Left renal cortex interstitium (tissue), 4 donors: ENCODE data around the gene HINT1. TPM values are rescaled to one million over a fixed set of nuclear protein-coding genes. Genes with fewer than 3 reads are reported as not detected.
A peak's percentile ranks its signal among the peaks of the same experiment; 100 is the strongest.
"Not testable (repeated sequence)": the region's sequence is repeated elsewhere in the genome, so short reads cannot be mapped to it uniquely, and the experiment has no call there.

Experiments used
- DNase-seq, 4 donors: peaks; one replicate each; pipeline ENCODE4 v3.0.0-alpha.2; 2013; ENCODE audit warnings: low read depth in 4 of 4, low spot score in 2 of 4, missing footprints in 1 of 4
- polyA plus RNA-seq, 4 donors: library from polyadenylated mRNA; unstranded; fragments of 120-200 nt; gene quantifications; one replicate each; pipeline ENCODE4 v1.2.1, GENCODE V29; 2013; ENCODE audit not compliant: insufficient read length in 4 of 4

The HINT1 gene
- polyA plus RNA-seq, 4 donors: 336 to 478 (median 423) TPM

DNA sequence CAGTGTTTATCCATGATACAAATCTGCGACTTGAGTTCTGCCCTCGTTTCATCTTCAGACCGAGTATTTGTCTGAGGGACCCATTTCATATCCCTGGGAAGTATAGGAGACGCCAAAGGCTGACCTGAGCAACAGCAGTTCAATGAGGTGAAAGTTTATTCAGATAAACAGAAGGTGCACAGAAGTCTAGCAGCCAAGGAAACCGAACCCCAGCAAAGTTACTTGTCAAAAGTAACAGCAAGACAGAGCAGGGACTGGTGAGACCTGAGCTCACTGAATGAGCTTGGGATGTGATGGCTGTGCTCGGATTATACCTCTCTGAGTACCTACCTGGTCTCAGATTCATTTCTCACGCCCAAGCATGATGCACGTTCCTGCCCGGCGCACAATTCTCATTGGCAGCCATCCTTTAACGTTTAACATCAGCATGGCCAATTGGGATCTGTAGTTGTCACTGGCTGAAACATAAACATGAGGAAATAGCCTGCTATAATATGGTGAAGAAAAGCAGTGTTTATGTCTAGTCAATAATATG is 6.3 kb upstream of the HINT1 start:
- no peak for DNase-seq

DNA sequence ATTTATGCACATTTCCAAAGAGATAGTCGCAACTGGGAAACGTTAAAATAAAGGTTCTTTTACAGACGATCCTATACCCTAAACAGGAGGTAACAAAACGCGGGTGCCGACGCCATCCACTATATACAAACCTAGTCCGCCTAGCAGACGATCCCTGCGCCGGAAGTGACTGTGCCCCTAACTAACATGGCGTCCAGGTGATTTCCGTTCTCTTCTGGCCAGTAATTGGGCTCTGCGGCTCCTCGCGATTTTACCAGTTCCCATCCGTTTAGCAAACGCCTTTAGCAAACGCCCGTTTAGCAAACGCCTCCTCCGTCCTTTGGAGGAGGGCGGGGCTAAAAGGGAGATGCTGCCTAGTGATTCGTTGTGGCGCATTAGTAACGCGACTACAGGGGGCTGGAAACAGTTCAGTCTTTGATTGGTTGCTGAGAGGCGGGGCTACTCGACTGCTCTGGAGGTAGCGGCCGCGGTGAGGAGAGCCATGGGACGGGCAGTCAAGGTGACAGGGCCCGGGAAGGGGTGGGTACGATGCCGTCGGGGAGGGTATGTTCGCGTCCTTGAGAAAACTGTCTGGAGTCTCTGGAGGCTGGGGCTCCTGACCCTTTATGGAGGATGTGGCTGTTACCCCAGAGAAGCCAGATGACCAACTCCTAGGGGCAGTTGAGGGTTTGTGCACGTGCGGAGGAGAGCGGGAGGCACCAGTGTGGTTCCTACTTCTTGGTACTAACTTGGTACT is 5.7 kb upstream of the HINT1 start, which contains the start of gene LYRM7:
LYRM7 (plus strand) TSS at position 405 of the 736 bp plus-strand sequence; CDS start at position 482, 77 bp downstream.
- DNase-seq: peak; percentile 93 to 100 (median 96)

DNA sequence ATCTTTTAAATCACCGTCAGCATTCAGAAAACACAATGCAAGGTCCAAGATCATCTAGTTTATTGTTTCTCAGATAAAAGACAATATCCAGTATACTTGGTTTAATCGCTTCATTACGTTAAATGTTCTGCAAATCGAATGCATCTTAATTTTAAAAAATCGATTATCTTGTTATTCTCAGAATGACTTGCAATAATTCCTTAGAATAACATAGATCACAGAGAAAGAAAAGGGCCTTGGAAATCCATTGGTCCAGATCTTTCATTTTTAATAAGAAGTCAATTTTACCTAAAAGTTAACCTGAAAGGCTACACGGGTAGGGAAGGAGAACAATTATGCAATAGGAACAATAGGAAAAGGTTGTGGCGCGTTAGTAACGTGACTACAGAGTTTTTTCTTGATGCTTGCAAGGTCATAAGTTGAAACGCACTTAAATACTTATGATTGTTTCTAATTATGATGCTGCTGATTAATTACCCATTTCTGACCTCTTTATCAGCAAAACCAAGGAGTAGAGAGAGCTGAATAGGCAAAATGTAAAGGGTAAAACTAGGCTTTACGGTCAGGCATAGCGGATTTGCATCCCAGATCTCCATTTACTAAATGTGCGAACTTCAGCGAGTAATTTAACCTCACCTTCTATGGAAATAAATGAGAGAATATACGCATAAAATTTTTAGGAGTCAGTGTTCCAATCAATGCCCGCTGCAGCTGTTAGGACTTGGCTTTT is 4.9 kb upstream of the HINT1 start:
- DNase-seq: no peak

DNA sequence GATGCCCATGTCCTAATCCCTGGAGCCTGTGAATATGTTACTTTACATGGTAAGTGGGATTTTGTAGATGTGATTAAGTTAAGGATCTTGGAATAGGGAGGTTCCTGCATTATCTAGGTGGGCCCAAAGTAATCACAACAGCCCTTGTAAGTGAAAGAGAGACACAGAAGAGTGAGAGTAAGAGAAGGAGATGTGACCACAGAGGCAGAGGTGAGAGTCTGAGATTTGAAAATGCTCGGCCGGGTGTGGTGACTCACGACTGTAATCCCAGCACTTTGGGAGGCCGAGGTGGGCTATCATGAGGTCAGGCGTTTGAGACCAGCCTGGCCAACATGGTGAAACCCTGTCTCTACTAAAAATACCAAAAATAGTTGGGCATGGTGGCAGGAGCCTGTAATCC is 2.6 kb upstream of the HINT1 start:
- DNase-seq: no peak

DNA sequence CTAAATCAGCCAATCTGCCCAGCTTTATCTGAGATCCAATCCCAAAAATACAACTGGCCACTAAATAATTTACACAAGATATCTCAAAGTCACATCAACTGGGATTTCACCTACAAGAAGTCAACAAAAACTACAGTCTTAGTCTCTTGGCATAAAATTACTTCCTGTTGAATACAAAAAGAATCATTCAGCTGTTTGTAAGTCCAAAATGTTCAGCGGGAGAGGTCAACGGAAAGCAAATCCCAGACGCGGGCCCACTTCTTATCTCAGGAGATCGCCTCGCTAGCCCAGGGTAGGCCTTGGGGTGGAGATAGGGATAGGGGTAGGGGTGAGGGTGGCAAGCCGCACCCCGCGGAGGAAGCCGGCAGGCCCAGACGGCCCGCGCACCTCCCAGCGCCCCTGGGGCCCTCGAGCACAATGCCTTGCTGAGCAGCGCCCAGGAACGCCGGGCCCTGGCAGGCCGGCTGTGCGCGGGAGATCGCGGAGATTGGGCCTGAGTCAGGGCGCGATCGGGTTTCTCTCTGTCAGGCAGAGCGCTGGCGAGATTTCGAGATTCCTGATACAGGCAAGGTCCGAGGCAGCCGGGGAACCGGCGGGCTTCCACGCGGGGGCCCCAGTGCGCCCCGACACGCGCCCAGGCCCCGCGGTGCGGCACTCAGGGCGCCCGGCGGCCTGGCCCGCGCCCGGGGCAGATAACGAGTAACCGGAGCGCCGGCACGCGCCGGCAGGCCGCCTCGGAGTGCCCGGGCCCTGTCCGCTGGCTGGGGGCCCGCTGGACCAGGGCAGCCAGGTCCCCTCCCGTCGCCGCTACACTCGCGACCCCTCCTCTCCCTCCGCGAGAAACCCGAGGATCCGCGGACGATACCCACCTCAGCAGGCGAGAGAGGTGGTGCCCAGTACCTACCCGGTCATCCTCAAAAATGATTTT is 601 bp downstream of the HINT1 start:
- peak in 3 of 4 donors; percentile 36 to 69 (median 42) for DNase-seq

DNA sequence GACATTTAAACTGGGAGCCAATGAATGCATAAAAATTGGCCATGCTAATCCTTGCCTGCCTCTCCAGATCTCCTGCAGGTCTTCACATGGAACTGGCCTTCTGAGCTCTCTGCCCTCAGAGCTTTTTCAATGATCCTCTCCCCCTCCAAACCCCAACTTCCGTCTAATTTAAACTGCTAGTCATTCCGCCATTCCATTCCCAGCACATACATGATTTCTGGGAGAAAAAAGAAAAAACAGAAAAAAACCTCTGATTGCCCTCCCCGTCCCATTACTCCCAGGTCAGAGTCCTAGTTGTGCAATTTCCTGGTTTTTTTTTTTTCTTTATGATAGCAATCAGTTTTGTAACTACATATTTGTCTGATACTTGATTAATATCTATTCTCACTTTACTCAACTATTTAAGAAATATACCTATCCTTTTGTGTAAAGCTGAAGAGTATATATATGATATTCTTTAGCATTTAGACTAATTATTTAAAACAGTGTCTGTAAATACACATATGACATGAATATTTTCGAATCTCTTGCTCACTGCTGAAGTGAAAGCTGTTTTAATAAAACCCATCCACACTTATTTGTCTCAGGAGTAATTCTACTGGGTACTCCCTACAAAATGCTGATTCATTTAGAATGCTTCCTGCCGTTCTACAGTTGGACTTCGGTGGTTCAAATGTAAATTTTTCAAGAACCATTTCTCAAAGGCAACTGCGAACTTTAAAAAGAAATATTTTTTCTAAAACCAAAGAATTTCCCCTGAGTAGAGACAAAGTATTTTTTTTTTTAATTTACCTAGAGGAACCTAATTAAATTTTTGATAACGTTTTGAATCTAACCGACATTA is 1.6 kb downstream of the HINT1 start:
- no peak for DNase-seq

DNA sequence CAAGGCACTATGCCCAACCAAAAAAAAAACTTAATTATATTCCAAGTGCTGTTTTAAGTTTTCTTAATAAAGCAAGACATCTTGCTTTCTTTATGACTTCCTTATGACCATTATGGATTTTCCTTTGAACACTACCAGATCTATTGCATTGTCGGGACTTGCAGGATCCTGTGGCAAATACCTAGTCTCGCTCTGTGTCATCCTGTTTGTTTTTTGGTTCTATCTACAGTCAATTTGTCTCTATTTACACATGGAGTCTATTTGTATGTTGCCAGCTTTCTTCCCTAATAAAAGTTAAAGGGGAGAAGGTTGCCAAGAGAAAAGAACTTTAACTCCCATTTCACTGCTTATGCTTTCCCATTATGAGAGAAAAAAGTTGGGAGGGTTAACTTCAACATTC is 4.9 kb downstream of the HINT1 start:
- DNase-seq: no peak

DNA sequence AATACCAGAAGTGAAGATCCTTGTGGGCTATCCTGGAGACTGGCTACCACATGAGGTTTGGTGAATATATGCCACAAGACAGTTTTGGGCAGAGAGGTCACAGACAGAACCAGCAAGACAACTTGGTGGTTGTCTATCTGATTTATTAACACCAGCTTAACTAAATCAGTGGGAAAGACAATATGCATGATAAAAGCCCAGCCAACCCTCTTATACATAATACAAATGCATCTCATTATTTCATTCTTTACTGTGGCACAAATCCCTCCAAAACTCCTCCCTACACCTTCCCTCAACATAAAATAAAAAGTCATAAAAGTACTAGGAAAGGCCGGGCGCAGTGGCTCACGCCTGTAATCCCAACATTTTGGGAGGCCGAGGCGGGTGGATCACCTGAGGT is 8.1 kb downstream of the HINT1 start:
- no peak for DNase-seq

DNA sequence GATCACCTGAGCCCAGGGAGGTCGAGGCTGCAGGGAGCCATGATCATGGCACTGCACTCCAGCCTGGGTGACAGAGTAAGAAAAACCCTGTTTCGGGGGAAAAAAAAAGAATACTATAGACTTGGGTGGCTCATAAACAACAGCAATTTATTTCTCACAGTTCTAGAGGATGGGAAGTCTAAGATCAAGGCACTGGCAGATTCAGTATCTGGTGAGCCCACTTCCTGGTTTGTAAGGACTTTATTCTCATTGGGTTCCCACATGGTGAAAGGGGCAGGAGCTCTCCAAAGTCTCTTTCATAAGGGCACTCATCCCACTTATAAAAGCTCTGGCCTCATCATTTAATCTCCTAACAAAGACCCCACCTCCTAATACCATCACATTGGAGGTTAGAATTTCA is 8.7 kb downstream of the HINT1 start:
- no peak for DNase-seq

DNA sequence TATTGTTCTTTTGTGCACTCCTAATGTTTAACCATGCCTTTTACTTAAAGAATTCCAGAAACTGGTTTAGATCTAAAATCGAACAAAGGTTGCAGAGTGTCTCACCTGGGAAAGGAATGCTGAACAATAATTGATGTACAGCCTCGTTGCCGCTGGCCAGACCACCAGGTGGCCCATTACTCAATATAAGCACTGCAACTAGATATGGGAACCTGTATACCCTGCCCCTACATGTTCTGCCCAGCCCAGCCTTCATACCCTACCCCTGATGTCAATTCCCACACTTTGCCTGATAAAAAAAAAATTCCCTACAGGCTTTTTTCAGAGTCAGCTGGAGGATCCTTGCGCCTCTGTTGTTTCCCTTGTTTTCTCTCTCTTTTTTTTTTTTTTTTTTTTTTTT is 13.8 kb downstream of the HINT1 start:
- DNase-seq: no peak

DNA sequence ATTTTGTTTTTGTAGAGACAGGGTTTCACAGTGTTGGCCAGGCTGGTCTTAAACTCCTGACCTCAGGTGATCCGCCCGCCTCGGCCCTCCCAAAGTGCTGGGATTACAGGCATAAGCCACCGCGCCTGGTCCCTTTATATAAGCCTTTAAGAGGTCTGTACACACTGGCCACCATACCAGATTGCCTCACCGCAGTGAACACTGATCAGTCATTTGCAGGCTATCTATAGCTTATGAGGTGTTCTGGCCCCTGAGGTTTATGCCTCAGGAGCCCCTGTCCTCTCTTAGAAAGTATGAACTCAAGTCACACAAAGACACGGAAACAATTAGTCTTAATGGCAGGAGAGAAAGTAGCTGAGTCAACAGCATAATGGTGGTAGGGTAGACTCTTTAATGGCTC is 14.6 kb downstream of the HINT1 start:
- DNase-seq: no peak

DNA sequence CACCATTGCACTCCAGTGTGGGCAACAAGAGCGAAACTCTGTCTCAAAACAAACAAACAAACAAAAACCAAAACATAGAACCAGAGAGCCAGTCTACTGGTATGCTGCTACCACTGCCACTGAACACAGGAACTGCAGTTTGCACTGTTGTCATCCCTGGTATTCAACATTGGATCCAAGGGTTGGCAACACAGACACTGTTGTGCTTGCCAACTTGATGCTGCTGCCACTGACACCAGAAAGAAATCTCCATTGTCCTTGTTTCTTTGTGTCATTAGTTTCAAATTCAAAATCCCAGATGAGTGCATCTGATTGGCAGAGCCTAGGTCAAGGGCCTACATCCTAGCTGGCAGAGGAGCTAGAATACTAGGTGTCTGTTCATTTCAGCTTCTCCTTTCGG is 16.2 kb downstream of the HINT1 start:
- no peak for DNase-seq

DNA sequence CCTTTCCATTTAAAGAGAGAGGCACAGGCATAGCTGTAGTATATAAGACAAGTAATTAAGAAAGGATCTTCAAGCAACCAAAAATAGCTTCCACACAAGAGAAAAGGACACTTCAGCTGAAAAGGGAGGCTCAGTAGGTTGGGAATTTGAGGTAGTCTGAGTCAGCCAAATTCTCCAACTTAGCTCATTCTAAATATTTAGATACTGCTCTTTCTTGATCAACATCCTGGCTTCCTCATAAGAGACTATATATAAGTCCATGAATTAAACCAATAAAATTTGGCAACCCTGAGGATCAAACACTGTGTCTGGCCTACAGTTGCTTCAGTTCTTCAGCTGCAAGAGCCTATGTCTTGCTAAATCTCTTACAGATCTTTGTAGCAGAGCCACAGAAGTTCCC is 17.8 kb downstream of the HINT1 start:
- no peak for DNase-seq

DNA sequence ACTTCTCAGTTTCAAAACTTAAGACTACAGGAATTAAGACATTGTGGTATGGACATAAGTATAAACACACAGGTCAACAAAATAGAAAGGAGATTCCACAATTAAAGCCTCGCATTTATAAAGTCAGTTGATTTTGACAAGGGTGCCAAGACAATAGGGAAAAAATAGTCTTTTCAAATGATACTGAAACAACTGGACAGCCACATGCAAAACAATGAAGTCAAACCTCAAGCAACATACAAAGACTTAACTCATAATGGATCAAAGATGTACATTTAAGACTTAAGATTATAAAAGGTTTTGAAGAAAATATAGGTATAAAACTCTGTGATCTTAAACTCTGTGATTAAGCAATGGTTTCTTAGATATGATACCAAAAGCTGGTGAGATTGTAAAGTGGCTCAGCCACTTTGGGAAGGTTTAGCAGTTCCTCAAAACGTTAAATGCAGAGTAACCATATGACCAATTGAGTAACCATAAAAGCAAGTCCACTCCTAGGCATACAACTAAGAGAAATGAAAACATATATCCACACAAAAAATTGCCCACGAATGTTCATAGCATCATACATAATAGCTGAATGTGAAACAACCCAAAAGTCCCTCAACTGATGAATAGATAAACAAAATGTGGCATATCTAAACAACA is 22.0 kb downstream of the HINT1 start:
- no peak for DNase-seq

DNA sequence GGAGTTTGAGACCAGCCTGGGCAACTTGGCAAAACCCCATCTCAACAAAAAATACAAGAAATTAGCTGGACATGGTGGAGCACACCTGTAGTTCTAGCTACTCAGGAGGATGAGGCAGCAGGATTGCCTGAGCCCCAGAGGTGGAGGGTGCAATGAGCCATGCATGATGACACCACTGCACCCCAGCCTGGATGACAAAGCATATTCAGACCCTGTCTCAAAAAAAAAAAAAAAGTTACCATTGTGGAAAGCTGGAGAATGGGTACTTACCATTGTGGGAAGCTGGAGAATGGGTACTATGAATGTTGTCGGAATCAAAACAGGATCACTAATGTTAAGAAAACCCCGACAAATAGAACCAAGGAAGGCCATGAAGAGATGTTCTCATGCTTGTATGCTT is 25.7 kb downstream of the HINT1 start:
- no peak for DNase-seq

DNA sequence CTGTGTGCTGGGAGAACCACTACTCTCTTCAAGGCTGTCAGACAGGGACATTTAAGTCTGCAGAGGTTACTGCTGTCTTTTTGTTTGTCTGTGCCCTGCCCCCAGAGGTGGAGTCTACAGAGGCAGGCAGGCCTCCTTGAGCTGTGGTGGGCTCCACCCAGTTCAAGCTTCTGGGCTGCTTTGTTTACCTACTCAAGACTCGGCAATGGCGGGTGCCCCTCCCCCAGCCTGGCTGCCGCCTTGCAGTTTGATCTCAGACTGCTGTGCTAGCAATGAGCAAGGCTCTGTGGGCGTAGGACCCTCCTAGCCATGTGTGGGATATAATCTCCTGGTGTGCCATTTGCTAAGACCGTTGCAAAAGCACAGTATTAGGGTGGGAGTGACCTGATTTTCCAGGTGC is 26.6 kb downstream of the HINT1 start:
- DNase-seq: not testable (repeated sequence)

DNA sequence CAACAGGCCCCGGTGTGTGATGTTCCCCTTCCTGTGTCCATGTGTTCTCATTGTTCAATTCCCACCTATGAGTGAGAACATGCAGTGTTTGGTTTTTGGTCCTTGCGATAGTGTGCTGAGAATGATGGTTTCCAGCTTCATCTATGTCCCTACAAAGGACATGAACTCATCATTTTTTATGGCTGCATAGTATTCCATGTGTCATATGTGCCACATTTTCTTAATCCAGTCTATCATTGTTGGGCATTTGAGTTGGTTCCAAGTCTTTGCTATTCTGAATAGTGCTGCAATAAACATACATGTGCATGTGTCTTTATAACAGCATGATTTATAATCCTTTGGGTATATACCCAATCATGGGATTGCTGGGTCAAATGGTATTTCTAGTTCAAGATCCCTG is 32.0 kb downstream of the HINT1 start:
- DNase-seq: not testable (repeated sequence)

DNA sequence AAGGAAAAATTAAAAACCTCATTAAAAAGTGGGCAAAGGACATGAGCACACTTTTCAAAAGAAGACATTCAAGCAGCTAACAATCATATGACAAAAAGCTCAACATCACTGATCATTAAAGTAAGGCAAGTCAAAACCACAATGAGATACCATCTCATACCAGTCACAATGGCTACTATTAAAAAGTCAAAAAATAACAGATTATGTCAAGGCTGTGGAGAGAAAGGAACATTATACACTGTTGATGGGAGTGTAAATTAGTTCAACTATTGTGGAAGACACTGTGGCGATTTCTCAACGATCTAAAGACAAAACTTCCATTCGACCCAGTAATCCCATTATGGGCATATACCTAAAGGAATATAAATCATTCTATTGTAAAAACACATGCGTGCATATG is 35.8 kb downstream of the HINT1 start:
- no peak for DNase-seq

DNA sequence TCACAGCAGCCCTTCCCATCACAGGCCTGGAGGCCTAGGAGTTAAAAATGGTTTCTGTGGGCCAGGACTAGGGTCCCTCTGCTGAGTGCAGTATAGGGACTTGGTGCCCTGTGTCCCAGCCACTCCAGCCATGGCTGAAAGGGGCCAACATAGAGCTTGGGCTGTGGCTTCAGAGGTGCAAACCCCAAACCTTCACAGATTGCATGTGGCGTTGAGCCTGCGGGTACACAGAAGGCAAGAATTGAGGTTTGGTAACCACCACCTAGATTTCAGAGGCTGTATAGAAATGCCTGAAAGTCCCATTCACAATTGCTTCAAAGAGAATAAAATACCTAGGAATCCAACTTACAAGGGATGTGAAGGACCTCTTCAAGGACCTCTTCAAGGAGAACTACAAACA is 37.8 kb downstream of the HINT1 start:
- DNase-seq: not testable (repeated sequence)
